ENCODE results near the gene SECISBP2L. TPM values are rescaled to one million over a fixed set of nuclear protein-coding genes. Genes with fewer than 3 reads are reported as not detected.

The SECISBP2L gene
- total and polyA plus RNA-seq, 7 donors = 4.5 to 31.9 (median 22.0) TPM

DNA sequence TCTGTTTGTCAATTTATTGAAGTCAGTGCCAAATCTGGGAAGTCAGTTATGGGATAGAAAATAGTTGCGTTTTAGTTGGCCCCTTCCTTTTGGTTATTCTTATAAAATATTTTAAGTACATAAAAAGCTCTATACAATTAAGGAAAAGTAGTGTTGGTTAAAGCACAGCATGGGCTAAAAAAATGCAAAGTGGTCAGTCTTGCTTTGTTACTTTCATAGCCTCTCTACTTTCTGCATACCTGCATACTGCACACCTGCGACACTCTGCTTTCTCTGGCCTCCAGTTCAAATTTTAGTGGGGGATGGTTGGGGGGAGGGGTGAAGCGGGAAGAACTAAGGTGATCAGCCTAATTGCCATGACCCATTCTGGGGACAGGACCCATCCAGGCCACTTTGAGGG is 60.7 kb downstream of the SECISBP2L start:
- H3K4me1 ChIP-seq = no peaks in the 10 kb centered on the region
- H3K27ac ChIP-seq = no peak overlapping the region
- H3K4me3 ChIP-seq = no peak overlapping the region
- no peak for ATAC-seq
- TF ChIP-seq, protein P1, sequence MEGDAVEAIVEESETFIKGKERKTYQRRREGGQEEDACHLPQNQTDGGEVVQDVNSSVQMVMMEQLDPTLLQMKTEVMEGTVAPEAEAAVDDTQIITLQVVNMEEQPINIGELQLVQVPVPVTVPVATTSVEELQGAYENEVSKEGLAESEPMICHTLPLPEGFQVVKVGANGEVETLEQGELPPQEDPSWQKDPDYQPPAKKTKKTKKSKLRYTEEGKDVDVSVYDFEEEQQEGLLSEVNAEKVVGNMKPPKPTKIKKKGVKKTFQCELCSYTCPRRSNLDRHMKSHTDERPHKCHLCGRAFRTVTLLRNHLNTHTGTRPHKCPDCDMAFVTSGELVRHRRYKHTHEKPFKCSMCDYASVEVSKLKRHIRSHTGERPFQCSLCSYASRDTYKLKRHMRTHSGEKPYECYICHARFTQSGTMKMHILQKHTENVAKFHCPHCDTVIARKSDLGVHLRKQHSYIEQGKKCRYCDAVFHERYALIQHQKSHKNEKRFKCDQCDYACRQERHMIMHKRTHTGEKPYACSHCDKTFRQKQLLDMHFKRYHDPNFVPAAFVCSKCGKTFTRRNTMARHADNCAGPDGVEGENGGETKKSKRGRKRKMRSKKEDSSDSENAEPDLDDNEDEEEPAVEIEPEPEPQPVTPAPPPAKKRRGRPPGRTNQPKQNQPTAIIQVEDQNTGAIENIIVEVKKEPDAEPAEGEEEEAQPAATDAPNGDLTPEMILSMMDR (IDR thresholded peaks at IDR 0.05) = no peak
- H3K36me3 ChIP-seq (ENCODE audit: insufficient read depth in 1 of 2, low read depth in 1 of 2) = peaks cover 0 to 18% of the 10 kb centered on the region in 2 donors
- WGBS, 3 donors = 69 to 86% (median 79%) methylated on average over 3 of the region's 3 CpGs
- H3K9me3 ChIP-seq = no peaks in the 10 kb centered on the region
- intact Hi-C loops (cut with DNase I) = no loop called here
- H3K27me3 ChIP-seq (ENCODE audit: insufficient read depth in 3 of 3, low read length in 2 of 3) = peaks cover 0 to 3% (median 0%) of the 10 kb centered on the region in 3 donors
- no peak for DNase-seq

DNA sequence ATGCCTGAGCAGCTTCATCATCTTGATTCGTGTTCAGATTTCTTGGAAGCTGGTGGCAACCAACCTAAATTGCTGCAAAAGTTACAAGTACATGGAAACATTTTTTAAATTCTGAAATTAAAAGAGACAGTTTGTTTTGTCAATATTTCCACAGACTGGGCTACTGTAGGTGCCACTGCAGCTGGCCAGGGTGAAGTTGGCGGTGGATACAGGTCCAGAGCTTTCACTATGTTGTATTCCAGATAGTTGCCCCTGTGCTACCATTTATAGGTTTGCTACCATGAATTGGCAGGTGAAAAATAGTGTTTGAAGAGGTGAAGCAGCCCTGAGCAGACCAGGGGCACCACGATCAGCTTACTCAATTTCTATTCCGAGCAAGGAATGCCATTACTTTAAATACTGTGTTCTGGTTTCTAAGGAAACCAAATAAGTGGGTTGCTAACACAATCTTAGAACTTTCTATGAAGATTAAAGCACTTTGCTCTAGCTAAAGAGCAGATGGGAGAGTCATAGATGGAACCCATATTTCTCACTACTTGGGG is 61.4 kb downstream of the SECISBP2L start:
- H3K4me3 ChIP-seq = no peak overlapping the region
- ATAC-seq = no peak
- intact Hi-C loops (cut with DNase I) = no loop called here
- no peak for DNase-seq
- 30 to 44% (median 33%) methylated on average over 4 of the region's 4 CpGs for WGBS, 3 donors
- H3K27ac ChIP-seq = no peak overlapping the region
- H3K27me3 ChIP-seq (ENCODE audit: insufficient read depth in 3 of 3, low read length in 2 of 3) = peaks cover 0 to 3% (median 0%) of the 10 kb centered on the region in 3 donors
- H3K9me3 ChIP-seq = no peaks in the 10 kb centered on the region
- H3K4me1 ChIP-seq = no peaks in the 10 kb centered on the region
- TF ChIP-seq, protein P1 (IDR thresholded peaks at IDR 0.05) = no peak
- H3K36me3 ChIP-seq (ENCODE audit: insufficient read depth in 1 of 2, low read depth in 1 of 2) = peaks cover 0 to 13% of the 10 kb centered on the region in 2 donors

DNA sequence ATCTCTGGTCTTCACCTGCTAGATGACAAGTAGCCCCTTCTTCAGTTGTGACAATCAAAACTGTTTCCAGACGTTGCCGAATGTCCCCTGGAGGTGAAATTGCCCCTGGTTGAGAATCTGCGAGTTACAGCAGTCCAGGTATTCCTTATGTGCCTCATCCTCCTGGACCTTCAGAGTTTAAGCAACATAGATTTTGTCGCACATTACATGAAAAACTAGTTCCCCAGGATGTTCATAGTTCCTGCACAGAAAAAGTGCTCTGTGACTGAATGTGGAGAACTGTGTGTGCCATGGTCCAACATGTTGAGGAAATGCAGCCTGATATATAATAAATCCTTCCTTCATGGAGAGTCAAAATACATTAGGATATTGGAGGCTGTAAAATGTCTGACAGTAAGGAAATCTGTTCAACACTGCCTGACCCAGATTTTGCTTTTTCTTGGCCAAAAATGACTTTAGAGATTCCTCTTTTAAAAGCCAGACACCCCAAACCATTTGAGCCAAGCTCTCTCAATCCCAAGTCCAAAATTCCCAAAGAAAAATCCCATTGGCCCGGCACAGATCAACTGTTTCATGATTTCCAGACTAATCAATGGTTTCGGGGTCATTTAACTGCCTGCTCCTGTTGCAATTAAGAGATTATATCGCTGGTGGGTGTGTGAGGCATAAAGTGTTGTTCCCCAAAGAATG is 62.1 kb downstream of the SECISBP2L start:
- H3K9me3 ChIP-seq = no peaks in the 10 kb centered on the region
- ATAC-seq (no peak), DNase-seq (no peak)
- 67 to 88% (median 75%) methylated on average over 7 of the region's 7 CpGs for WGBS, 3 donors
- peaks cover 0 to 3% (median 0%) of the 10 kb centered on the region in 3 donors for H3K27me3 ChIP-seq (ENCODE audit: insufficient read depth in 3 of 3, low read length in 2 of 3)
- no peaks in the 10 kb centered on the region for H3K4me1 ChIP-seq
- H3K36me3 ChIP-seq (ENCODE audit: insufficient read depth in 1 of 2, low read depth in 1 of 2) = peaks cover 0 to 6% of the 10 kb centered on the region in 2 donors
- no peak overlapping the region for H3K27ac ChIP-seq
- TF ChIP-seq, protein P1 (IDR thresholded peaks at IDR 0.05) = no peak
- H3K4me3 ChIP-seq = no peak overlapping the region
- intact Hi-C loops (cut with DNase I) = no loop called here

DNA sequence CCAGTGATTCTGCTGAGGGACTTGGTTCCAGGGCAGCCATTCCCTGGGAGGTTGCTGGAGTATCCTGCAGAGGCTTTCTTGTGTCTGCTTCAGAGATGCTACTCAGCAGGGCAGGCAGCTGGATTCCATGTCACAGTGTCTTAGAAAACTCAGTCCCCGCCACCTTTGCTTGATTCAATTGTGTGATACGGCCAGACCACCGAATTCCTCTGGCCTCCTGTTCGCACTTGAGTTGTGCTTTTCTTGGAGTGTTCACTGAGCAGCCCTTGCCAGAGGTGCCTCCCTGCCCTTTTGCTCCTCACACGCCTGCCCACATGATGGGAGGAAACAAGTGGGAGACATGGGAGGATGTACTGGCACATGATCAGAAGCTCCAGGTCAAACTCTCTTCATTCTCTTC is 62.9 kb downstream of the SECISBP2L start:
- Histone ChIP-seq H3K27me3 (ENCODE audit: insufficient read depth in 3 of 3, low read length in 2 of 3) (peaks cover 0 to 3% (median 0%) of the 10 kb centered on the region in 3 donors), H3K9me3 (no peaks in the 10 kb centered on the region), H3K36me3 (ENCODE audit: insufficient read depth in 1 of 2, low read depth in 1 of 2) (no peaks in the 10 kb centered on the region), H3K4me3 (no peak overlapping the region), H3K4me1 (no peaks in the 10 kb centered on the region), H3K27ac (no peak overlapping the region)
- intact Hi-C loops (cut with DNase I) = no loop called here
- DNase-seq = no peak
- TF ChIP-seq, protein P1 (IDR thresholded peaks at IDR 0.05) = no peak
- ATAC-seq = no peak
- WGBS, 3 donors = 71 to 77% (median 76%) methylated on average over 5 of the region's 5 CpGs

All from psoas muscle (tissue), 8 donors.